NCI-H2029 (cell line): ENCODE data around the gene MRPL17.
"Not testable (repeated sequence)": the region's sequence is repeated elsewhere in the genome, so short reads cannot be mapped to it uniquely, and the experiment has no call there.

Experiments
- DNase-seq: peaks from one replicate; lab custom pipeline; 2025; lab: John Stamatoyannopoulos, UW

The MRPL17 gene

DNA sequence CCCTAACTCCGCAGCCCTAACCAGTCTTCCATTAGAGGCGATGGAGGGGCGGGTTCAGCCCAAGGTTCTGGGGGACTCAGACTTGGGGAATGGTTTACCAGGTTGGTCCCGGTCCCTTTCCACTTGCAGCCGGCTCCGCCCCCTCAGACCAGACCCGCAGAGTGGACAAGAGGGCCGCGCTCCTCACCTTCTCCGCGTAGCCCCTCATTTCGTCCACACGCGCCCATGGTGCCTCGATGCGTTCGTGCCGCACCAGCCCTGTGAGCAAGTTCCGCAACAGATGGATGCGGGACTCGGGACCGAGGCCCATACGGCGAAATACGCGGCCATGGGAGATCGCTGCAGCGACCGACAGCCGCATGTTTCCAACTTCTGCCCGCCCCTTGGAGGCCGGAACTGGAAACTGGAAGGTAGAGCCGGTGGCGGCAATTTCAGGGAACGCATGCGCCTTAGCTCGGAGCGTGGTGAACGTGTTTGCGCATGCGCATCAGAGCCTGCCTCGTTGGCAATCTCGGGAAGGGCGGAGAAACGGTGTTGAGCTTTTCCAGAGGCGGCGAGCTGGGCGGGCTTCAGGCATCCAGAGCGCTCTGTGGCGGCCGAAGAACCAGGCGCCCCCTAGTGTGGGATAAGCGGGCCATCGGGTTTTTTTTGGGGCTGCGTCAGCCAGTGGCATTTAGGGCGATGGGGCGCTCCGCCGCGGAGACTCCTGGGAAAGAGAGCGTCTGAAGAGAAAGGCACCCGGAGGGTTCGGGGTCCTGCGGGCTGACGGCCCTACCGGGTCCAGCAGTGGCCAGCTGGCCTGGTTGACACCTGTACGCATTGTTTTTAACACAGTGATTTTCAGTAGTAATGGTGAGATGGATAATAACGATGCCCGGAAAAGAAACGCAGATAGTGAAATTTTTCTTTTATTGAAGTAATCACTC lies at the start of gene MRPL17:
MRPL17 (minus strand) TSS at position 405 of the 926 bp plus-strand sequence; CDS start at position 361, 44 bp downstream.
- peak; percentile 99 for DNase-seq

- no peak for DNase-seq
Observed at GRCh38 chr11:6727971-6728760, 45.0 kb upstream of the MRPL17 start.

DNA sequence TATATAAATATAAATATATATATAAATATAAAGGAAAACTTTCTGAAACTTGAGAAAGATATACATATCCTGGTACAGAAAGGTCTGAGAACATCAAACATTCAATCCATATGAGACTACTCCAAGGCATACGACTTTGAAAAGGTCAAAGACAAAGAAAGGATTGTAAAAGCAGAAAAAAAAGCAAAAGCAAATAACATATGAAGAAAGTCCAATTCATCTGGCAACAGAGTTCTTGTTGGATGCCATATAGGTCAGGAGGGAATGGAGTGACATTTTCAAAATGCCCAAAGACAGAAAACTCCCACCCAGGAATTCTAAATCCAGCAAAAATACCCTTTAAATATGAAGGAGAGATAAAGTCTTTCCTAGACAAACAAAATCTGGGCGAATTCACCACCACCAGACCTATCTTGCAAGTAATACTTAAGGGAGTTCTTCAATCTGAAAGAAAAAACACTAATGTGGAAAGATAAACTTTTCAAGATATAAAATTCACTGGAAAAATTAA lies 42.3 kb upstream of the MRPL17 start:
- no peak for DNase-seq

DNA sequence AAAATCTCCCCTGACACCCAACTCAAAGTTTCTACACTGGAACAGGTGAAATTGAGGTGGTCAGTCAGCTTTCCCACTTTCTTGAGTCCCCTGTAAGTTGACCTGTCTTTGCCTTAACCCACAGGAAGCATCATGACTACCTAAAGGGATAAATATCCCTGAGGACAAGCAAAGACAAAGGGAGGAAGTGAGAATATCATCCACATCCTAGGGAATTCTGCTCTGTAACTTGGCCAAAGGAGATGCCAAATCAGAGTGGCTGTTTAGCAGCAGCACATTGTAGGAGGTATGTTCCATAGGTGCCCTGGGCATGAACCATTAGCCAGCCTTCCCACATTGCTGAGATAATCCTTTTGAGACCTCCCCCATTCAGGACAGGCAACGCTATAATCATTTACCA lies 40.9 kb upstream of the MRPL17 start:
- no peak for DNase-seq

DNA sequence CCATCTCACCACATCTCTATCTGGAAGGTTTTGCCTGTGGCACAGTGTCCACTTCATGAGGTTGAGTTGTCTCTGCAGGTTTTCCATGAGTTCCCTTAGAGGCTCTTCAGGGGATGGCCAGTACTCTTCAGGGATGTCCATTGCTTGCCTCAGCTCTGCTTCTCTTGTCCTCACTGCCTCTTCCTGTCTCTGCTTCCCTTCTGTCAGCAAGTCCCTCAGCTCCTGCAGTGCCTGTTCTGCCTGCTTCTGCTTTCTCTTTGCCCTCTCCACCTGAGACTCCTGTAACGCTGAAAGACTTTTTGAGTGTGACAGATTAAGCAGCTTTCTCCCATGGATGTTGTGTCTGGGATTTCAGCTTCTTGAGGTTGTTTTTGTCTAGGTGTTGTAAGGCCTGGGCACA lies 38.2 kb upstream of the MRPL17 start:
- no peak for DNase-seq

- DNase-seq = no peak
Observed at GRCh38 chr11:6719576-6719975, 36.4 kb upstream of the MRPL17 start.

GRCh38 chr11:6717426-6717825 lies 34.3 kb upstream of the MRPL17 start:
- DNase-seq = no peak

DNA sequence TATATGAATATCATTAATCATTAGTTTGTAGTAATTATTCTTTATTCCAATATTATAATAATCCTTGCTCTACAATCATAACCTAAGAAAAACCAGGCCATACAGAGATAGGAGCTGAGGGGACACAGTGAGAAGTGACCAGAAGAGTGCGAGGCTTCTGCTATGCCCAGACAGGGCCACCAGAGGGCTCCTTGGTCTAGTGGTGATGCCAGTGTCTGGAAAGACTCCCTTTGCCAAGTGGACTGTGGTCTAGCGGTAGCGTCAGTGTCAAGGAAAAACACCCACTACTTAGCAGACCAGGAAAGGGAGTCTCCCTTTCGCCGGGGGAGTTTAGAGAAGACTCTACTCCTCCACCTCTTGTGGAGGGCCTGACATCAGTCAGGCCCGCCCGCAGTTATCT lies 28.4 kb upstream of the MRPL17 start:
- not testable (repeated sequence) for DNase-seq

- no peak for DNase-seq
Observed at GRCh38 chr11:6708876-6709275, 25.7 kb upstream of the MRPL17 start.

- DNase-seq = no peak
Observed at GRCh38 chr11:6705905-6706535, 22.9 kb upstream of the MRPL17 start.

GRCh38 chr11:6703247-6704063 lies 20.3 kb upstream of the MRPL17 start:
- peak; percentile 18 for DNase-seq

- not testable (repeated sequence) for DNase-seq
Observed at GRCh38 chr11:6701955-6702354, 18.8 kb upstream of the MRPL17 start.

DNA sequence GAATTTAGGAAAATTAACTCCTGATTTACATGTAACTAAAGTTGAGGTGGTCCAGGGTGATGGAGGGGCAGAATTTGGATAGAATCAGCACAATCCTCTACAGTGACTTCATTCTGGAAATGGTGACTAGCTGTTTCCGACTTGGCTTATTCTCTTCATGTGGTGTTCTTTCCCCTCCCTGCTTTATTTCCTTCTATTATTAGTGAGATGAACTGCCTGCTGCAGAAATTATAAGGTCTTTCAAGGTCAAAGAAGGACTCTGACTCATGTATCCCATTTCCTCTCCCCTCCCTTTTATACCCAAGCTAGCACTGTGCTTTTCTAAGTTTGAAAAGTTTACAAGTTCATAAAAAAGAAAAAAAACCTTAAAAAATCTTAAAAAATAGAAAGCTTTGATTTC lies 12.2 kb upstream of the MRPL17 start:
- no peak for DNase-seq

DNA sequence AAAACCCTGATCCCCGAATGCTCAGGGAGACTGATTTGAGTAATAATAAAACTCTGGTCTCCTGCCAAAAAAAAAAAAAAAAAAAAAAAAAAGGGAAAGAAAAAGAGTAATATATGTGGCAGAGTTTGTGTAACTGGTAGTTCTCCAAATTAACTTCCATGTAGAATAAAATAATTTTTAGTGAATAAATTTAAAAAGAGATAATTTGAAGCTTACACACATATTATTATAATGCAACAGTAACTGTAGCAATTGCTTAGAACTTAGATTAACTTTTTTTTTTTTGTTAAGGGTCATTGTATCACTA lies 11.0 kb upstream of the MRPL17 start:
- no peak for DNase-seq

GRCh38 chr11:6693342-6694228 lies 10.4 kb upstream of the MRPL17 start:
- DNase-seq = no peak

DNA sequence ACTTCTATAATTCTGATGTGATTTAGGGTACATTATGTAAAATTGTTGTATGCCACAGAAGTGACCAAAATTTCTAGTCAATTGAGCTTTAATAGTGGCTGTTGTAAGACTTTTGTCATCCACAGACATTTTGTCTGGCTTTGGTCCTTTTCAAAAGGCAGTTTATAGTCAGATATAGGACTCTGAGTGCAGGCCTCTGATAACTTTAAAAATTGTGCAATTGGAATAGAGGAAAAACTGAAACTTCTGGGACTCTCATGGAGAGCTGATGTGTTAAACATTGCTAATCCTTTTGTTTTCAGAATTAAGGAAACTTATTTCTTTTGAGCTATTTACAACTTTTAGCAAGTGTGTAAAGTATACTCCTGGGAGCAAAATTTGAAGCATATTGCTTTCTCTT lies 9.0 kb upstream of the MRPL17 start:
- no peak for DNase-seq

DNA sequence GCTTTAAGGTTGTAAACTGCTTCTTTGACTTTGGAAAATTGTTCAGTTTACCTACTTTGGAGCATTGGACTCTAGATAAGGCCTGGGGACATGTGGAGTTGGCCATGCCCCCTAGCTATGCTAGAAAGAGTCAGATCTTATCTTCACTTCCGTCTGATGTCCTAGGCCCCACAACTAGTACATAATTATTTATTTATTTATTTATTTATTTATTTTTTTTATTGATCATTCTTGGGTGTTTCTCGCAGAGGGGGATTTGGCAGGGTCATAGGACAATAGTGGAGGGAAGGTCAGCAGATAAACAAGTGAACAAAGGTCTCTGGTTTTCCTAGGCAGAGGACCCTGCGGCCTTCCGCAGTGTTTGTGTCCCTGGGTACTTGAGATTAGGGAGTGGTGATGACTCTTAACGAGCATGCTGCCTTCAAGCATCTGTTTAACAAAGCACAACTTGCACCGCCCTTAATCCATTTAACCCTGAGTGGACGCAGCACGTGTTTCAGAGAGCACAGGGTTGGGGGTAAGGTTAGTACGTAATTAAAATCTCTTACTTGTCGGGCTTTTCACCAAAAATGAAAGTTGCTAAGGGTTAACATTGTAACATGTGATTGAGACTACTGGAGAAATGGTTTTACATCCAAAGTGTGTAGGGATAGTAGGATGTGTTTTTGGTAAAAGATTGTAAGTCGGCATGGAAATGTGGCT lies 7.4 kb upstream of the MRPL17 start:
- DNase-seq = not testable (repeated sequence)

GRCh38 chr11:6687876-6688275 lies 4.7 kb upstream of the MRPL17 start:
- DNase-seq = no peak

- no peak for DNase-seq
Observed at GRCh38 chr11:6686006-6686405, 2.9 kb upstream of the MRPL17 start.

- DNase-seq = not testable (repeated sequence)
Observed at GRCh38 chr11:6684068-6684467, 928 bp upstream of the MRPL17 start.
